ENCODE results near the gene MPC2.
"Not testable (repeated sequence)": the region's sequence is repeated elsewhere in the genome, so short reads cannot be mapped to it uniquely, and the experiment has no call there.

The MPC2 gene

GRCh38 chr1:167893798-167894197, 43.1 kb downstream of the MPC2 start:
- TF ChIP-seq CTCF (conservative IDR thresholded peaks at IDR 0.05; ENCODE audit: low read length), result no peak
- no peak for DNase-seq (ENCODE audit: low read depth)
- no peak overlapping the region for H3K4me3 ChIP-seq (ENCODE audit: low read length)

GRCh38 chr1:167890400-167890799, 46.5 kb downstream of the MPC2 start:
- TF ChIP-seq CTCF (conservative IDR thresholded peaks at IDR 0.05; ENCODE audit: low read length), result no peak
- no peak overlapping the region for H3K4me3 ChIP-seq (ENCODE audit: low read length)
- DNase-seq (ENCODE audit: low read depth), result no peak

GRCh38 chr1:167887187-167887586, 49.7 kb downstream of the MPC2 start:
- DNase-seq (ENCODE audit: low read depth); H3K4me3 ChIP-seq (ENCODE audit: low read length): not testable (repeated sequence)

GRCh38 chr1:167882376-167882775, 54.5 kb downstream of the MPC2 start:
- H3K4me3 ChIP-seq (ENCODE audit: low read length), result no peak overlapping the region
- no peak for DNase-seq (ENCODE audit: low read depth)
- no peak for TF ChIP-seq CTCF (conservative IDR thresholded peaks at IDR 0.05; ENCODE audit: low read length)

- no peak for TF ChIP-seq CTCF (conservative IDR thresholded peaks at IDR 0.05; ENCODE audit: low read length)
- DNase-seq (ENCODE audit: low read depth), result no peak
- no peak overlapping the region for H3K4me3 ChIP-seq (ENCODE audit: low read length)
Measured at GRCh38 chr1:167881786-167882185, 55.1 kb downstream of the MPC2 start.

- H3K4me3 ChIP-seq (ENCODE audit: low read length), result no peak overlapping the region
- no peak for TF ChIP-seq CTCF (conservative IDR thresholded peaks at IDR 0.05; ENCODE audit: low read length)
- DNase-seq (ENCODE audit: low read depth), result no peak
Measured at GRCh38 chr1:167881069-167881468, 55.8 kb downstream of the MPC2 start.

- DNase-seq (ENCODE audit: low read depth), result no peak
- no peak overlapping the region for H3K4me3 ChIP-seq (ENCODE audit: low read length)
- no peak for TF ChIP-seq CTCF (conservative IDR thresholded peaks at IDR 0.05; ENCODE audit: low read length)
Measured at GRCh38 chr1:167880580-167881021, 56.3 kb downstream of the MPC2 start.

- no peak for TF ChIP-seq CTCF (conservative IDR thresholded peaks at IDR 0.05; ENCODE audit: low read length)
- no peak overlapping the region for H3K4me3 ChIP-seq (ENCODE audit: low read length)
Measured at GRCh38 chr1:167879508-167879907, 57.4 kb downstream of the MPC2 start.

More at GRCh38 chr1:167879508-167879907, 57.4 kb downstream of the MPC2 start:
- DNase-seq (ENCODE audit: low read depth), result no peak

Measured in AG10803 (cell line).